GM10266 (cell line): Measurements from ENCODE around the gene GMDS.

Experiments
- DNase-seq: peaks from one replicate; pipeline ENCODE4 v3.0.0; 2012; ENCODE audit errors: extremely low spot score
- CTCF ChIP-seq: IDR thresholded peaks from 2 replicates; pipeline ENCODE4 v1.5.1; 2012; ENCODE audit warnings: mild to moderate bottlenecking, low read depth; ENCODE audit not compliant: control insufficient read depth, insufficient read depth; ENCODE audit errors: missing control alignments

The GMDS gene

GRCh38 chr6:2135401-2135800 lies 110.0 kb downstream of the GMDS start:
- no peak for TF ChIP-seq CTCF
- DNase-seq = no peak

GRCh38 chr6:2134554-2134953 lies 110.9 kb downstream of the GMDS start:
- no peak for DNase-seq
- TF ChIP-seq CTCF = no peak

- no peak for DNase-seq
- TF ChIP-seq CTCF = no peak
These were observed 111.6 kb downstream of the GMDS start for GRCh38 chr6:2133716-2134310.

- no peak for DNase-seq
- no peak for TF ChIP-seq CTCF
These were observed 112.5 kb downstream of the GMDS start for GRCh38 chr6:2132916-2133315.

GRCh38 chr6:2132416-2132815 lies 113.0 kb downstream of the GMDS start:
- no peak for TF ChIP-seq CTCF
- DNase-seq = no peak

GRCh38 chr6:2129182-2129621 lies 116.2 kb downstream of the GMDS start:
- TF ChIP-seq CTCF = no peak
- peak; percentile 51 for DNase-seq

GRCh38 chr6:2127484-2127911 lies 117.9 kb downstream of the GMDS start:
- TF ChIP-seq CTCF = no peak

More at GRCh38 chr6:2127484-2127911, 117.9 kb downstream of the GMDS start:
- DNase-seq = peak; percentile 40
